Natural killer cell (primary cell): ENCODE results near the gene MAPK8. TPM values are rescaled to one million over a fixed set of nuclear protein-coding genes. Genes with fewer than 3 reads are reported as not detected.

ENCODE experiments used
- ATAC-seq, 3 donors: fragments of 150-1000 bp in 2 of 3; fragments of 200-7000 bp in 1 of 3; cut with Tn5 transposase; 1 replicate in 1 of 3; 2 replicates in 2 of 3; pipeline ENCODE4 v1.10.0; 2021; ENCODE audit warnings: mild to moderate bottlenecking in 2 of 3, moderate library complexity in 2 of 3
- DNase-seq, 2 donors: peaks; one replicate each; pipeline versions ENCODE4 v3.0.0 to v3.0.0-alpha.2; 2013 to 2021; ENCODE audit warnings: mixed read lengths in 1 of 2
- H3K27ac ChIP-seq: one replicate; pipeline ENCODE4 v1.5.1; 2013; ENCODE audit warnings: mild to moderate bottlenecking, low read length
- H3K27me3 ChIP-seq: one replicate; pipeline ENCODE4 v1.6.1; 2013; ENCODE audit warnings: low read length; ENCODE audit not compliant: control insufficient read depth, insufficient read depth
- H3K36me3 ChIP-seq: one replicate; pipeline ENCODE4 v1.6.1; 2013; ENCODE audit warnings: low read length; ENCODE audit not compliant: control insufficient read depth, insufficient read depth
- H3K4me1 ChIP-seq: one replicate; pipeline ENCODE4 v1.6.1; 2013; ENCODE audit warnings: low read length; ENCODE audit not compliant: control insufficient read depth, insufficient read depth
- H3K4me3 ChIP-seq: one replicate; pipeline ENCODE4 v1.5.1; 2013; ENCODE audit warnings: low read length
- H3K9me3 ChIP-seq: one replicate; pipeline ENCODE4 v1.6.1; 2013; ENCODE audit warnings: low read length; ENCODE audit not compliant: control insufficient read depth, insufficient read depth
- H3K27ac Mint-ChIP-seq, 2 donors: one replicate each; pipeline ENCODE4 v1.8.0; 2022; ENCODE audit warnings: mild to moderate bottlenecking in 2 of 2, mixed read lengths in 2 of 2, moderate library complexity in 1 of 2
- H3K27me3 Mint-ChIP-seq, 2 donors: one replicate each; pipeline ENCODE4 v1.8.0; 2022; ENCODE audit warnings: low read depth in 2 of 2, mixed read lengths in 2 of 2
- H3K36me3 Mint-ChIP-seq: one replicate; pipeline ENCODE4 v1.8.0; 2022; ENCODE audit warnings: mixed read lengths
- H3K4me1 Mint-ChIP-seq, 2 donors: one replicate each; pipeline ENCODE4 v1.8.0; 2022; ENCODE audit warnings: mixed read lengths in 2 of 2
- H3K4me3 Mint-ChIP-seq: one replicate; pipeline ENCODE4 v1.8.0; 2022; ENCODE audit warnings: mild to moderate bottlenecking, moderate library complexity, mixed read lengths
- H3K9me3 Mint-ChIP-seq, 2 donors: one replicate each; pipeline ENCODE4 v1.8.0; 2022; ENCODE audit warnings: mixed read lengths in 2 of 2
- WGBS: methylation state at CpG from one replicate; pipeline ENCODE4 v1.1.7; 2013; ENCODE audit warnings: missing lambda C conversion rate; ENCODE audit not compliant: insufficient coverage; 5-methylcytosine and 5-hydroxymethylcytosine counted together
- intact Hi-C: fragments of 100-400 bp; cut with micrococcal nuclease; formaldehyde crosslinking; loops from one replicate; pipeline ENCODE4 v1.14.2; 2022
- total RNA-seq, 4 donors: library from RNA; stranded (reverse); fragments of 120-200 nt in 1 of 4; gene quantifications; one replicate each; pipeline versions ENCODE4 v1.2.3 to v1.2.4, GENCODE V29; 2013 to 2022
- TF ChIP-seq, protein P1 (sequence below): fragments of 200-600 bp; IDR thresholded peaks from one replicate; pipeline ENCODE4 v1.8.0; 2022; ENCODE audit warnings: antibody characterized with exemption

Gene MAPK8
- total RNA-seq, 3 donors from 2014 or later (not counting 1 experiment from before 2014, with no cell fraction given), result 37.3 to 44.5 (median 40.8) TPM

DNA sequence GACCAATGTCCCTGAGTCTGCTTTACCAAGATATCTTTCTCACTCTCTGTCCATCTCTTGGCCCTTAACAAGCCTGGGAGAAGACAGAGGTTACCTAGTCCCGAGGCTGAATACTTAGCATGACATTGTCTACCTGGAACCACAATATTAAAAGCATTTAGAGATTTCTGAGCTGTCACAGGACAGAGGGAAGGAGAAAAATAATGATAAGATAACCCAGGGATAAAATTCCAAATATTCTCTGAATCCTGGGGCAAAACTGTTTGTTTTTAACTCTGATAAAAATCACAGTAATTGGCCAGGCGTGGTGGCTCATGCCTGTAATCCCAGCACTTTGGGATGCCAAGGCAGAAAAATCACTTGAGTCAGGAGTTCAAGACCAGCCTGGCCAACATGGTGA is 12.0 kb upstream of the MAPK8 start:
- Mint-ChIP-seq H3K27ac (no peak overlapping the region), H3K4me1 (no peaks in the 10 kb centered on the region), H3K36me3 (no peaks in the 10 kb centered on the region), H3K4me3 (no peak overlapping the region), H3K9me3 (no peaks in the 10 kb centered on the region), H3K27me3 (peaks cover 0 to 9% of the 10 kb centered on the region in 2 donors)
- WGBS, result 87% methylated on average over 1 of the region's 2 CpGs
- Histone ChIP-seq H3K9me3 (no peaks in the 10 kb centered on the region), H3K27me3 (no peaks in the 10 kb centered on the region), H3K36me3 (no peaks in the 10 kb centered on the region), H3K27ac (no peak overlapping the region), H3K4me1 (no peaks in the 10 kb centered on the region), H3K4me3 (no peak overlapping the region)
- ATAC-seq (no peak), DNase-seq (no peak)
- TF ChIP-seq, protein P1, sequence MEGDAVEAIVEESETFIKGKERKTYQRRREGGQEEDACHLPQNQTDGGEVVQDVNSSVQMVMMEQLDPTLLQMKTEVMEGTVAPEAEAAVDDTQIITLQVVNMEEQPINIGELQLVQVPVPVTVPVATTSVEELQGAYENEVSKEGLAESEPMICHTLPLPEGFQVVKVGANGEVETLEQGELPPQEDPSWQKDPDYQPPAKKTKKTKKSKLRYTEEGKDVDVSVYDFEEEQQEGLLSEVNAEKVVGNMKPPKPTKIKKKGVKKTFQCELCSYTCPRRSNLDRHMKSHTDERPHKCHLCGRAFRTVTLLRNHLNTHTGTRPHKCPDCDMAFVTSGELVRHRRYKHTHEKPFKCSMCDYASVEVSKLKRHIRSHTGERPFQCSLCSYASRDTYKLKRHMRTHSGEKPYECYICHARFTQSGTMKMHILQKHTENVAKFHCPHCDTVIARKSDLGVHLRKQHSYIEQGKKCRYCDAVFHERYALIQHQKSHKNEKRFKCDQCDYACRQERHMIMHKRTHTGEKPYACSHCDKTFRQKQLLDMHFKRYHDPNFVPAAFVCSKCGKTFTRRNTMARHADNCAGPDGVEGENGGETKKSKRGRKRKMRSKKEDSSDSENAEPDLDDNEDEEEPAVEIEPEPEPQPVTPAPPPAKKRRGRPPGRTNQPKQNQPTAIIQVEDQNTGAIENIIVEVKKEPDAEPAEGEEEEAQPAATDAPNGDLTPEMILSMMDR, result no peak
- intact Hi-C loops, result no loop called here

DNA sequence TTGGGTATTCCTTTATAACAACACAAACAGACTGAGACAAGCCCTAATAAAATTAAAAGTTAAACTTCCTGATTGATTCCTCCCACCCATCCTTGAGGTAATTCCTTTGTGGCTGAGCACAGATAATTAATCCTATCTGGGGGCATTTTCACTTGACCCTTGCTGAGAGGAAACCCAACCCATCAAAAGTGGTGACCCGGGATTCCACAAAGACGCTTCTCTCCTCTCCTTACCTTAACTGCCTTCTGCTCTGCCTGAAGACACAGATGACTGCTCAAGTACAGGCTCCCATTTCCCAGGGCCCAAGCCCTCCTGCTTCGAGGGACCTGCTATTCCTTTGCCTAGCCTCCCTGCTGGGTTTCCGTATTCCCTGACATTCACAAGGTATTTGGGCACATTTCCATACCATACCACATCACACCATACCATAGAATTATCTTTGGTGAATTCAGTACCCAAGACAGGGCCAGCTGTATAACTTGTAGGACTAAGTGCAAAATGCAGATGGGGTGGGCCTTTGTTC is 9.8 kb upstream of the MAPK8 start:
- Histone ChIP-seq H3K27ac (no peak overlapping the region), H3K4me3 (no peak overlapping the region), H3K27me3 (no peaks in the 10 kb centered on the region), H3K36me3 (no peaks in the 10 kb centered on the region), H3K9me3 (no peaks in the 10 kb centered on the region), H3K4me1 (no peaks in the 10 kb centered on the region)
- Mint-ChIP-seq H3K27ac (no peak overlapping the region), H3K4me1 (no peaks in the 10 kb centered on the region), H3K4me3 (no peak overlapping the region), H3K27me3 (peaks cover 0 to 12% of the 10 kb centered on the region in 2 donors), H3K36me3 (no peaks in the 10 kb centered on the region), H3K9me3 (no peaks in the 10 kb centered on the region)
- no peak for DNase-seq
- no peak for ATAC-seq
- TF ChIP-seq, protein P1, result no peak
- intact Hi-C loops, result no loop called here
- WGBS, result 89% methylated on average over 4 of the region's 4 CpGs

DNA sequence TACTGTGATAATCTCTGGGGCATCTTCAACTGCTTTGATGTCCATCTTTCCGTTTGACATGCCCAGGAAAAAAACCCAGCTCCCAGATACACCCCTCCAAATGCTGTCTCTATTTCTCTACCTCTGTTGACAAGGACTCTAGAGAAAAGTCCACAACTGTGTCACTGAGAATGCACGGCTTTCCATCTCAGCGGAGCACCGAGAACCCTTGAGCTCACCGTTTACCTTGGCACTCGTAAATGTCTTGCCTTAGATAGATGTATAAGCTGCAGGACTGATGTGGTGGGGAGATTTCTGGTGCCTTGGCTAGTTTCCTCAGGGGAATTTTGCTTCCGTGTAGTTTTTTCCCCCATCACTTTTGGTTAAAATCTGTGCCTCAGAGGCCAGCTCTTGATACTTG is 7.4 kb upstream of the MAPK8 start:
- Mint-ChIP-seq H3K4me3 (no peak overlapping the region), H3K4me1 (no peaks in the 10 kb centered on the region), H3K27me3 (peaks cover 0 to 10% of the 10 kb centered on the region in 2 donors), H3K27ac (no peak overlapping the region), H3K9me3 (no peaks in the 10 kb centered on the region), H3K36me3 (no peaks in the 10 kb centered on the region)
- Histone ChIP-seq H3K9me3 (no peaks in the 10 kb centered on the region), H3K4me3 (no peak overlapping the region), H3K4me1 (no peaks in the 10 kb centered on the region), H3K27me3 (no peaks in the 10 kb centered on the region), H3K27ac (no peak overlapping the region), H3K36me3 (no peaks in the 10 kb centered on the region)
- TF ChIP-seq, protein P1, result no peak
- ATAC-seq (no peak), DNase-seq (no peak)
- WGBS, result 93% methylated on average over 7 of the region's 7 CpGs
- intact Hi-C loops, result no loop called here

DNA sequence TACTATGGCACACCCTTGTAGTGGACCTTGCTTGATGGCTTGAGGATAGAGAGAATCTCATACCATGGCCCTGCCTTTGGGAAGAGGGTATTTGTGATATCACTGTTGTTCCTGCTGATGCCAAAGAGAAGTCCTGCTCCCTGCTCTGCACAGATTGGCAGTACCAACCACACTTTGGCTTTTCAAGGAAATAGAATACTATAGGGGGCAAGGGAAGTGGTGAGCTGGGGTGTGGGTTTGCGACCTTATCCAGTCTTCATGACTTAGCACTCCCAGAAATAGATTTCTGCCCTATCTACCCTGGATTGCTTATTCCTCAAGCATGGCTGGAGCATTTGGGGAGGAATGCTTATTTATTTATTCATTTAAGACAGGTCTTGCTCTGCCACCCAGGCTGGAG is 6.8 kb upstream of the MAPK8 start:
- H3K4me3 Mint-ChIP-seq, result no peak overlapping the region
- H3K27me3 Mint-ChIP-seq, result peaks cover 0 to 10% of the 10 kb centered on the region in 2 donors
- intact Hi-C loops, result no loop called here
- Histone ChIP-seq H3K4me1 (no peaks in the 10 kb centered on the region), H3K4me3 (no peak overlapping the region), H3K27ac (no peak overlapping the region), H3K36me3 (no peaks in the 10 kb centered on the region), H3K9me3 (no peaks in the 10 kb centered on the region), H3K27me3 (no peaks in the 10 kb centered on the region)
- DNase-seq (no peak), ATAC-seq (no peak)
- H3K9me3 Mint-ChIP-seq, result no peaks in the 10 kb centered on the region
- H3K36me3 Mint-ChIP-seq, result no peaks in the 10 kb centered on the region
- H3K27ac Mint-ChIP-seq, result no peak overlapping the region
- no peaks in the 10 kb centered on the region for H3K4me1 Mint-ChIP-seq
- TF ChIP-seq, protein P1, result no peak
- no CpG with 5 or more reads among the region's 1 CpG for WGBS
